LNCaP clone FGC (cell line): ENCODE measurements around the gene TMBIM6.

Source experiments
- DNase-seq: peaks from one replicate; pipeline ENCODE4 v3.0.0-alpha.2; 2011; ENCODE audit warnings: low read depth
- H3K4me3 ChIP-seq: 2 replicates; pipeline ENCODE4 v1.5.1; 2011; ENCODE audit warnings: mild to moderate bottlenecking, low read depth, low read length, control low read depth
- TF ChIP-seq, protein P1 (sequence below): IDR thresholded peaks from 2 replicates; pipeline ENCODE4 v1.5.1; 2012; ENCODE audit warnings: mild to moderate bottlenecking; ENCODE audit not compliant: control insufficient read depth, insufficient read depth; ENCODE audit errors: extremely low read depth

The TMBIM6 gene

DNA sequence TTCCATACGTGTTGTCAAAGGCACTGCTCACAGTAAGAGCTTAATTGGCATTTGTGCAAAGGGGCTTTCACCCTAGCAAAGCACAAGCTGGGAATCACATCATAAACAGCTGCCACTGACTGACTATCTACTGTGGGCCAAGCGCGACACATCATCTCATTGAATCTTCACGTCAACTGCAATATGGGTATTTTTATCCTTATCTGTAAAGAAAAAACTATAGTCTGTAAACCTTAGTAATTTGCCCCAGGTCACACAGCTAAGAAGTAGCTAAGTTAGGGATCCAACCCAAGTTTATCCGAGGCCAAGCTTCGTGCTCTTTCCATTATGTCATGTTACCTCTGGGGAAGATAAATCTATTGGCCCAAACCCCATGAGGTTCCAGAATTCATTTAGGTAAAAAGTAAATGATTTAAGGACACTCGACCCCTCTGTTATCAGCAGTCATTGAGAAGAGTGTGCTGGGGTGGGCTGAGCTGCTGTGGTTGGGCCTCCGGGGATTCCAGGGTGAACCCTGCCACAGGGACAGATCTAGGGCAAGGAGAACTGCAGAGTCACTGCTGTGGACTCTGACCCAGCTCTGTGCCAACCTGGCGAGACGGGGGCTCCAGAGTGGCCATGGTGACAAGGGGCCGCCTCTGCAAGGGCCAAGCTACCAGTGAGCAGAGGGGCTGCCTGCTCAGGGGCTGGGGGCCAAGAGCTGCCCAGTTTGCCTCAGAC, 59.2 kb downstream of the TMBIM6 start:
- TF ChIP-seq, protein P1, sequence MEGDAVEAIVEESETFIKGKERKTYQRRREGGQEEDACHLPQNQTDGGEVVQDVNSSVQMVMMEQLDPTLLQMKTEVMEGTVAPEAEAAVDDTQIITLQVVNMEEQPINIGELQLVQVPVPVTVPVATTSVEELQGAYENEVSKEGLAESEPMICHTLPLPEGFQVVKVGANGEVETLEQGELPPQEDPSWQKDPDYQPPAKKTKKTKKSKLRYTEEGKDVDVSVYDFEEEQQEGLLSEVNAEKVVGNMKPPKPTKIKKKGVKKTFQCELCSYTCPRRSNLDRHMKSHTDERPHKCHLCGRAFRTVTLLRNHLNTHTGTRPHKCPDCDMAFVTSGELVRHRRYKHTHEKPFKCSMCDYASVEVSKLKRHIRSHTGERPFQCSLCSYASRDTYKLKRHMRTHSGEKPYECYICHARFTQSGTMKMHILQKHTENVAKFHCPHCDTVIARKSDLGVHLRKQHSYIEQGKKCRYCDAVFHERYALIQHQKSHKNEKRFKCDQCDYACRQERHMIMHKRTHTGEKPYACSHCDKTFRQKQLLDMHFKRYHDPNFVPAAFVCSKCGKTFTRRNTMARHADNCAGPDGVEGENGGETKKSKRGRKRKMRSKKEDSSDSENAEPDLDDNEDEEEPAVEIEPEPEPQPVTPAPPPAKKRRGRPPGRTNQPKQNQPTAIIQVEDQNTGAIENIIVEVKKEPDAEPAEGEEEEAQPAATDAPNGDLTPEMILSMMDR, result no peak

GRCh38 chr12:49801141-49802063, 60.0 kb downstream of the TMBIM6 start:
- DNase-seq, result no peak
- no peak overlapping the region for H3K4me3 ChIP-seq
- TF ChIP-seq, protein P1, result no peak

More for the DNA sequence above, 59.2 kb downstream of the TMBIM6 start:
- DNase-seq, result no peak
- no peak overlapping the region for H3K4me3 ChIP-seq

DNA sequence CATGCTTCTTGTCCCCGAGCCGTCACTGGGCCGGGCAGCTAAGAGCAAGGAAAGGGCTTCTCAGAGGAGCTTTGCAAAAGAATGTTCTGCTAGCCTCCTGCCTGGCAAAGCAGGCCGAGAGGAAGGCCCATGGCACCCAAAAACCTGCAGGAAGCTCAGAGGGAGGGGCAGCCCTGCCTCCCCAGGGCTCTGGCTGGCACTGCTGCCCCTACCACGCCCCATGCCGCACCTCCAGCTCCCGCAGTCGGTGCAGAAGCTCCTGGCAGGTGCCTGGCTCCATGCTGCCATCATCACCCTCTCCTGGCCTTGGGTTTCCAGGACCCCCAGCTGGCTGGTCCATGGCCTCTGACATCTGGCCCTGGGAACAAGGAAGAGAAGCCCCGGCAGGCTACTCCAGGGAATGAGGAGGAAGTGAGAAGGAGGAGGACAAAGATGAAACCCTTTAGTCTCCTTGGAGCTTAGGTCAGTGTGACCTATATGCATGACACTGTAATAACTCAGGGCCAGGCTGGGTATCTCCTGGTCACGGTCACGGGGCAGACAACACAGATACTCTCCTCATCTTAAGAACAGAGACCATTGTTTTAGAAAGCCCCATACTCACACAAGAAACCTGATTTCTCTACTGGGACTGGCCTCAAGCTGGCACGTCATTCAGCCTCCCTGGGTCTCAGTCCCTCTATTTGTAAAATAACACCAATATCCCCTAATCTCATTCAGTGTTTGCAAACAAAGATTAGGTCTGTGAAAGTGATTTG, 62.5 kb downstream of the TMBIM6 start:
- TF ChIP-seq, protein P1, result no peak
- DNase-seq, result no peak
- H3K4me3 ChIP-seq, result no peak overlapping the region

DNA sequence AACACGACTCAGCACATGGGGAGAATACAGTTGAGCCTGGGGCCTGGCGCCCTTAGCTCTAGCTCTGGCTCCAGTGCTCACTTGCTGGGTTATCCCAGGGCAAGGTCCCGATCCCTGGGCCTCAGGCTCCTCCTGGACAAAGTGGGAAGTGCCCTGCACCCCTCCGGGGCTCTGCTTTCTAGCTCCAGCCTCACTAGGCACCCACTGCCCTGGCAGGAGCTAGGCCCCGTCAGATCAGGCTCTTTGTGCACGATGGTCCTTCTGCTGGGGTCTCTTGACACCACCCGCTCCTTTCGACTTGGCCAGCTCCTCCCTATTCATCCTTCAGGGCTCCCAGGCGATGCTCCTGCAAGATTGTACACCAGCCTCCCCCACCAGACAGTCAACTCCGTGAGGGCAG, 63.5 kb downstream of the TMBIM6 start:
- no peak overlapping the region for H3K4me3 ChIP-seq
- no peak for DNase-seq
- TF ChIP-seq, protein P1, result no peak

DNA sequence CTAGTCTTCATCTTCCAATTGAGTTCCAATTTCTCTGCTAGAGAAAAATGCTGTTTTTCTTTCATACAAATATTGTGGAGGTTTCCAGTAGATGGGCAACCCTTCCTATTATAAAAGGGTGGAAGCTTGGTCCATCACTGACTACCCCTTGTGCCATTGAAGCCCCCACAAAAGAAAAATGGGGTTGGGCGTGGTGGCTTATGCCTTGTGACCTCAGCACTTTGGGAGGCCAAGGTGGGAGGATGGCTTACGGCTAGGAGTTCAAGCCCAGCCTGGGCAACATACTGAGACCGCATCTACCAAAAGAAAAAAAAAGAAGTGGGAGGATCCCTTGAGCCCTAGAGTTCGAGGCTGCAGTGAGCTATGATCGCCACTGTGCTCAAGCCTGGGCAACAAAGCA, 64.1 kb downstream of the TMBIM6 start:
- DNase-seq, result no peak
- TF ChIP-seq, protein P1, result no peak
- no peak overlapping the region for H3K4me3 ChIP-seq

DNA sequence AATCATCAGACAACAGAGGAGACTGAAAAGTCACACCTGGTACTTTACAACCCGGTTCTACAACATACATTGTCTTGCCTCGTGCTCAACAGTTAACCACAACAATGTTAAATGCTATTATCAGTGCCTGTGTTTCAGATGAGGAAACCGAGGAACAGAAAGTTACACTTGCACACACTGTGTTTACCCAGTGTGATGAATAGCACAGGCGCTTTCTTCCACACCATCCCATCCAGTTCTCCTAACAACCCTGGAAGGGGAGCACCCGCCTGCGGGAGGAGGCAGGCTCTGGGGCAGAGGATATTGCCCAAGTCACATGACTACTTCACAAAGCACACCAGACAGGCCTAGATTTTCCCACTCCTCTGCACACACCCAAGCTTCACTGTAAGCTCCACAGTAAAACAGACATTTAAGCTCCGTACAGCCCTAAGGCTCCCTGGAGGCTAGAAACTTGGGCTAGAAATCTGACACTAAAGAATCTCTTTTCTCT, 65.0 kb downstream of the TMBIM6 start:
- TF ChIP-seq, protein P1, result no peak
- H3K4me3 ChIP-seq, result no peak overlapping the region
- DNase-seq, result no peak
